Erythroblast (primary cell): Measurements from ENCODE around the gene SIRT6.

Source experiments
- GATA1 ChIP-seq: IDR thresholded peaks from 2 replicates; pipeline ENCODE4 v1.6.1; 2011; ENCODE audit warnings: low read depth, mild to moderate bottlenecking, control low read depth, low read length, moderate library complexity
- POLR2A ChIP-seq: IDR thresholded peaks from 2 replicates; pipeline ENCODE4 v1.6.1; 2011; ENCODE audit warnings: mild to moderate bottlenecking, low read length

- TF ChIP-seq POLR2A: no peak
- no peak for TF ChIP-seq GATA1
These were observed 2.5 kb upstream of the SIRT6 start for GRCh38 chr19:4184718-4185352.
